ENCODE results near the gene SF3A2.

DNA sequence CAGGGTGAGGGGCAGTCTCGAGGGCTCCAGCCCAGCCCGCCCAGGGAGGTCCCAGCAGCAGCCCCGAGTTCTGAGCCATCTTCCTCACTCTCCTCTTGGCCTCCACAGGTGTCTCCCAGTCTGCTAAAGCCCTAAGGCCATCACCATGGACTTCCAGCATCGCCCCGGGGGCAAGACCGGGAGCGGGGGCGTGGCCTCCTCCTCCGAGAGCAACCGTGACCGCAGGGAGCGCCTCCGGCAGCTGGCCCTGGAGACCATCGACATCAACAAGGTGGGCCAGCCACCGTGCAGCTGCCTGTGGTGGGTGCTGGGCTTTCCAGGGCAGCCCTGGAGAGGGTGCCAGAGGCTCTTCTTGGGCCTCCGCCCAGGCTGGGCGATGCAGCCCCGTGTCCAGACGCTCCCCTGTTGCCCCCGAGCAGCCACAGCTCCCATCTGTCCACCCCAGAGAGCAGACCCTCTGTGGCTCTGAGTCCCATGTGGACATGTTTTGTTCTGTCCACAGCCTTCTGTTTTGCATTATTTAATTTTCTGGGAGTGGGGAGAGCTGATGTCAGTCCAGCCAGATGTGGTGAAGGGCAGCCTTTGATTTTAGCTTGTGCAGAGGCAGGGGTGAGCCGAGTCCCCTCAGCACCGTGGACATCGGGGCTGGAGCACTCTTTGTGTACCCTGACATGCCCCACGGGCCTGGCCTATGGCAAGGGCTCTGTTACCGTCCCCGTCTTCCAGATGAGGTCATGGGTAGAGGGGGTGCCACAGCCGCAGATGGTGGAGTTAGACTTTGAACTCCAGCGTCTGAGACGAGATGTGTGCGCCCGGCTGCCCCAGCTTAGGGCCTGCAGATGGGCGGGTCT lies 6.9 kb downstream of the SF3A2 start:
- TF ChIP-seq, protein P1, sequence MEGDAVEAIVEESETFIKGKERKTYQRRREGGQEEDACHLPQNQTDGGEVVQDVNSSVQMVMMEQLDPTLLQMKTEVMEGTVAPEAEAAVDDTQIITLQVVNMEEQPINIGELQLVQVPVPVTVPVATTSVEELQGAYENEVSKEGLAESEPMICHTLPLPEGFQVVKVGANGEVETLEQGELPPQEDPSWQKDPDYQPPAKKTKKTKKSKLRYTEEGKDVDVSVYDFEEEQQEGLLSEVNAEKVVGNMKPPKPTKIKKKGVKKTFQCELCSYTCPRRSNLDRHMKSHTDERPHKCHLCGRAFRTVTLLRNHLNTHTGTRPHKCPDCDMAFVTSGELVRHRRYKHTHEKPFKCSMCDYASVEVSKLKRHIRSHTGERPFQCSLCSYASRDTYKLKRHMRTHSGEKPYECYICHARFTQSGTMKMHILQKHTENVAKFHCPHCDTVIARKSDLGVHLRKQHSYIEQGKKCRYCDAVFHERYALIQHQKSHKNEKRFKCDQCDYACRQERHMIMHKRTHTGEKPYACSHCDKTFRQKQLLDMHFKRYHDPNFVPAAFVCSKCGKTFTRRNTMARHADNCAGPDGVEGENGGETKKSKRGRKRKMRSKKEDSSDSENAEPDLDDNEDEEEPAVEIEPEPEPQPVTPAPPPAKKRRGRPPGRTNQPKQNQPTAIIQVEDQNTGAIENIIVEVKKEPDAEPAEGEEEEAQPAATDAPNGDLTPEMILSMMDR (IDR thresholded peaks at IDR 0.05), result no peak
- TF ChIP-seq ZNF138 (CRISPR knock-in tag; conservative IDR thresholded peaks at IDR 0.05) (no peak), NR2C2 (CRISPR knock-in tag; IDR thresholded peaks at IDR 0.05) (no peak), CREB1 (CRISPR knock-in tag; IDR thresholded peaks at IDR 0.05) (no peak), JUN (CRISPR knock-in tag; IDR thresholded peaks at IDR 0.05) (no peak)
- TF ChIP-seq, protein P2, sequence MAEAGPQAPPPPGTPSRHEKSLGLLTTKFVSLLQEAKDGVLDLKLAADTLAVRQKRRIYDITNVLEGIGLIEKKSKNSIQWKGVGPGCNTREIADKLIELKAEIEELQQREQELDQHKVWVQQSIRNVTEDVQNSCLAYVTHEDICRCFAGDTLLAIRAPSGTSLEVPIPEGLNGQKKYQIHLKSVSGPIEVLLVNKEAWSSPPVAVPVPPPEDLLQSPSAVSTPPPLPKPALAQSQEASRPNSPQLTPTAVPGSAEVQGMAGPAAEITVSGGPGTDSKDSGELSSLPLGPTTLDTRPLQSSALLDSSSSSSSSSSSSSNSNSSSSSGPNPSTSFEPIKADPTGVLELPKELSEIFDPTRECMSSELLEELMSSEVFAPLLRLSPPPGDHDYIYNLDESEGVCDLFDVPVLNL (CRISPR knock-in tag; IDR thresholded peaks at IDR 0.05; ENCODE audit: borderline replicate concordance, low read depth), result no peak
- TF ChIP-seq, protein P3, sequence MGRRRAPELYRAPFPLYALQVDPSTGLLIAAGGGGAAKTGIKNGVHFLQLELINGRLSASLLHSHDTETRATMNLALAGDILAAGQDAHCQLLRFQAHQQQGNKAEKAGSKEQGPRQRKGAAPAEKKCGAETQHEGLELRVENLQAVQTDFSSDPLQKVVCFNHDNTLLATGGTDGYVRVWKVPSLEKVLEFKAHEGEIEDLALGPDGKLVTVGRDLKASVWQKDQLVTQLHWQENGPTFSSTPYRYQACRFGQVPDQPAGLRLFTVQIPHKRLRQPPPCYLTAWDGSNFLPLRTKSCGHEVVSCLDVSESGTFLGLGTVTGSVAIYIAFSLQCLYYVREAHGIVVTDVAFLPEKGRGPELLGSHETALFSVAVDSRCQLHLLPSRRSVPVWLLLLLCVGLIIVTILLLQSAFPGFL (CRISPR knock-in tag; IDR thresholded peaks at IDR 0.05; ENCODE audit: borderline replicate concordance), result no peak
- TF ChIP-seq, protein P4, sequence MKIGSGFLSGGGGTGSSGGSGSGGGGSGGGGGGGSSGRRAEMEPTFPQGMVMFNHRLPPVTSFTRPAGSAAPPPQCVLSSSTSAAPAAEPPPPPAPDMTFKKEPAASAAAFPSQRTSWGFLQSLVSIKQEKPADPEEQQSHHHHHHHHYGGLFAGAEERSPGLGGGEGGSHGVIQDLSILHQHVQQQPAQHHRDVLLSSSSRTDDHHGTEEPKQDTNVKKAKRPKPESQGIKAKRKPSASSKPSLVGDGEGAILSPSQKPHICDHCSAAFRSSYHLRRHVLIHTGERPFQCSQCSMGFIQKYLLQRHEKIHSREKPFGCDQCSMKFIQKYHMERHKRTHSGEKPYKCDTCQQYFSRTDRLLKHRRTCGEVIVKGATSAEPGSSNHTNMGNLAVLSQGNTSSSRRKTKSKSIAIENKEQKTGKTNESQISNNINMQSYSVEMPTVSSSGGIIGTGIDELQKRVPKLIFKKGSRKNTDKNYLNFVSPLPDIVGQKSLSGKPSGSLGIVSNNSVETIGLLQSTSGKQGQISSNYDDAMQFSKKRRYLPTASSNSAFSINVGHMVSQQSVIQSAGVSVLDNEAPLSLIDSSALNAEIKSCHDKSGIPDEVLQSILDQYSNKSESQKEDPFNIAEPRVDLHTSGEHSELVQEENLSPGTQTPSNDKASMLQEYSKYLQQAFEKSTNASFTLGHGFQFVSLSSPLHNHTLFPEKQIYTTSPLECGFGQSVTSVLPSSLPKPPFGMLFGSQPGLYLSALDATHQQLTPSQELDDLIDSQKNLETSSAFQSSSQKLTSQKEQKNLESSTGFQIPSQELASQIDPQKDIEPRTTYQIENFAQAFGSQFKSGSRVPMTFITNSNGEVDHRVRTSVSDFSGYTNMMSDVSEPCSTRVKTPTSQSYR (CRISPR knock-in tag; IDR thresholded peaks at IDR 0.05), result no peak
- TF ChIP-seq, protein P5, sequence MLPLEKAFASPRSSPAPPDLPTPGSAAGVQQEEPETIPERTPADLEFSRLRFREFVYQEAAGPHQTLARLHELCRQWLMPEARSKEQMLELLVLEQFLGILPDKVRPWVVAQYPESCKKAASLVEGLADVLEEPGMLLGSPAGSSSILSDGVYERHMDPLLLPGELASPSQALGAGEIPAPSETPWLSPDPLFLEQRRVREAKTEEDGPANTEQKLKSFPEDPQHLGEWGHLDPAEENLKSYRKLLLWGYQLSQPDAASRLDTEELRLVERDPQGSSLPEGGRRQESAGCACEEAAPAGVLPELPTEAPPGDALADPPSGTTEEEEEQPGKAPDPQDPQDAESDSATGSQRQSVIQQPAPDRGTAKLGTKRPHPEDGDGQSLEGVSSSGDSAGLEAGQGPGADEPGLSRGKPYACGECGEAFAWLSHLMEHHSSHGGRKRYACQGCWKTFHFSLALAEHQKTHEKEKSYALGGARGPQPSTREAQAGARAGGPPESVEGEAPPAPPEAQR (CRISPR knock-in tag; IDR thresholded peaks at IDR 0.05), result no peak
- TF ChIP-seq, protein P6, sequence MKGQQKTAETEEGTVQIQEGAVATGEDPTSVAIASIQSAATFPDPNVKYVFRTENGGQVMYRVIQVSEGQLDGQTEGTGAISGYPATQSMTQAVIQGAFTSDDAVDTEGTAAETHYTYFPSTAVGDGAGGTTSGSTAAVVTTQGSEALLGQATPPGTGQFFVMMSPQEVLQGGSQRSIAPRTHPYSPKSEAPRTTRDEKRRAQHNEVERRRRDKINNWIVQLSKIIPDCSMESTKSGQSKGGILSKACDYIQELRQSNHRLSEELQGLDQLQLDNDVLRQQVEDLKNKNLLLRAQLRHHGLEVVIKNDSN (CRISPR knock-in tag; IDR thresholded peaks at IDR 0.05), result no peak
- TF ChIP-seq, protein P7, sequence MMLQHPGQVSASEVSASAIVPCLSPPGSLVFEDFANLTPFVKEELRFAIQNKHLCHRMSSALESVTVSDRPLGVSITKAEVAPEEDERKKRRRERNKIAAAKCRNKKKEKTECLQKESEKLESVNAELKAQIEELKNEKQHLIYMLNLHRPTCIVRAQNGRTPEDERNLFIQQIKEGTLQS (CRISPR knock-in tag; conservative IDR thresholded peaks at IDR 0.05), result no peak
